ENCODE measurements around the gene SH2D7.

DNA sequence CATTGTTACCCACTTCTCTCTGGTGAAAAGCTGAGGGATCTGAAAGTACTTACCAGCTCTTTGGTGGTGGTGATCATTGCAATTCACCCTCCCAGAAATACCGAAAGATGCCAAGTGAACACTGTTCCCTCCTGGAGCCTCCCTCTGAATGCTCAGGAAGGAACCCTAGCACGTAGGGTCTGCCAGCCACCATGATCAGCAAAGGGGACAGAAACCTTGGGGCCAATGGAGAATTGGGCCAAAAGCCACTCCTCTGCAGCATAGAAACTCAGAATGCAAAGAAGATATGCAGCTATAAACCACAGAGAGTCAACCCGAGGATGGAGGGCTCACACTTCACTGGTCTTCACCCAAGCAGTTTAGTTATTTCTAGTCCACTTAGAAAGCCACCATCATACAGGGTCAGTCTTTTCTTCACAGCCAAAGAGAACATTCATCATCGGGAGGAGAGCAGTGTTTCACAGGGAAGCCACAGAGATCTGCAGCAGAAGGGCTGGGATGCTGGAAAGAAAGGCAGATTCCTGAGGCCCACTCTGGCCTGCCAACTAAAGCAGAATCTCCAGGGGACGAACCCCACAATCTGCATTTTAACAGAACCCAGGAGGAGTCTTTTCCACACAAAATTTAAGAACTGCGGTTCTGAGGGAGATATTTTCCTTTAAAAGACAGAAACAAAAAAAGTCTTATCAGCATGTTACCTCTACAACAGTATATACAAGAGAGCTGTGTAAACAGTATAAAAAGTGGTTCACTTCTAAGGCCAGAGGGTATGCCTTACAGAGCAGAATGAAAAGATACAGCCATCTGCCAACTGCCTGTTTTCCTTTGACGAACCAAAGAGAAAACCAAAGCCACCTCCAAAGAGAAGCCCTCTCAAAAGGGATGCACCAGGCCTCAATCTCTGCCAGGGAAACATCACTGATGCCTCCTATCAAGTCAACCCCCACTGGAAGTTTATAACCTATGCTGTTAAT lies 26.1 kb upstream of the SH2D7 start:
- TF ChIP-seq, protein P1, sequence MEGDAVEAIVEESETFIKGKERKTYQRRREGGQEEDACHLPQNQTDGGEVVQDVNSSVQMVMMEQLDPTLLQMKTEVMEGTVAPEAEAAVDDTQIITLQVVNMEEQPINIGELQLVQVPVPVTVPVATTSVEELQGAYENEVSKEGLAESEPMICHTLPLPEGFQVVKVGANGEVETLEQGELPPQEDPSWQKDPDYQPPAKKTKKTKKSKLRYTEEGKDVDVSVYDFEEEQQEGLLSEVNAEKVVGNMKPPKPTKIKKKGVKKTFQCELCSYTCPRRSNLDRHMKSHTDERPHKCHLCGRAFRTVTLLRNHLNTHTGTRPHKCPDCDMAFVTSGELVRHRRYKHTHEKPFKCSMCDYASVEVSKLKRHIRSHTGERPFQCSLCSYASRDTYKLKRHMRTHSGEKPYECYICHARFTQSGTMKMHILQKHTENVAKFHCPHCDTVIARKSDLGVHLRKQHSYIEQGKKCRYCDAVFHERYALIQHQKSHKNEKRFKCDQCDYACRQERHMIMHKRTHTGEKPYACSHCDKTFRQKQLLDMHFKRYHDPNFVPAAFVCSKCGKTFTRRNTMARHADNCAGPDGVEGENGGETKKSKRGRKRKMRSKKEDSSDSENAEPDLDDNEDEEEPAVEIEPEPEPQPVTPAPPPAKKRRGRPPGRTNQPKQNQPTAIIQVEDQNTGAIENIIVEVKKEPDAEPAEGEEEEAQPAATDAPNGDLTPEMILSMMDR (IDR thresholded peaks at IDR 0.05) = no peak
- no peak for TF ChIP-seq ZFX (IDR thresholded peaks at IDR 0.05; ENCODE audit: borderline replicate concordance)
